ENCODE measurements around the gene CLRN2. TPM values are rescaled to one million over a fixed set of nuclear protein-coding genes. Genes with fewer than 3 reads are reported as not detected.

Gene CLRN2
- total RNA-seq, 4 donors from 2014 or later: not detected

DNA sequence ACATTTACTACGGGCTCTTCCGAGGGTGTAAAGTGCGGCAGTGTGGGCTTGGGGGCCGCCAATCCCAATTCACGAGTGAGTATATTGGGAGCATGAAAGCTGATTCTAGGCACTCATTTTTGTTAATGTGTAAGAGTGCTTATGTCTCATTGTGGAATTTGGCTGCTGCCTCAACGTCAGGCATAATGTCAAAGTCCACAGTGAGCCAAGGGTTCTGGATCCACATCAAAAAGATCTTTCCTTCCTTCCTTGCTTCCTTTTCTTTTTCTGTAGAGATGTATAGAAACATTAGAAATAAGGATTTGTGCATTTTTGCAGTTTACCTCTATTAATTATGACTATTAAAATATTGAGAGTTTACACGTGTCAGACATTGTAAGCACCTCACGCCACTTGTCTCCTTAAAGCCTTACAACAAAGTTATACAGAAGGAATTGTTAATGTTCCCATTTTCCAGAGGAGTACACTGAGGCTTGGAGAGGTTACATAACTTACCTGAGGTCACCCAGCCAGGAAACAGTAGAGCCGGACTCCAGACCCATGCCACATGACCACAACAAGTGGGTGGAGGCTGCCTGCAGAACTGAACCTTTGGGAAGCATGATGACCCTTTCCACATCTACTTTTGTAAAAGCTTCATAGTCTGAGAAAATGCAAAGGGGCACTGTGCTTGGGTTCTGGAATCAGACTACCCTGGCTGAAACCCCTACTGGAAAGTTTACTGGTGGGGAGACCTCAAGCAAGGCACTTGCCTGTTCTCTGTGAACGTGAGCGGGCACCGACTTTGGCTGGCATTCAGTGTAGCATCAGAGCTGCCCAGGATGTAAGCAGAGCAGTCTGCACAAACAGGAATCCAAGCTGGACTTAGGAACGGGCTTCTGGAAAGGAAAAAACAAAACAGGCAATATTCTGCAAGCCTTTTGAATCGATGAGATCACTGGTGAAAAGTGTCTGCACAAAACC, 761 bp downstream of the CLRN2 start:
- intact Hi-C loops (cut with DNase I; ENCODE audit: low total_unique reads): no loop called here
- DNase-seq (ENCODE audit: low spot score in 2 of 2): no peak
- H3K4me3 ChIP-seq (ENCODE audit: low read depth, poor library complexity, severe bottlenecking): no peak overlapping the region
- WGBS, 2 donors: 70 to 78% methylated on average over 14 of the region's 14 CpGs
- TF ChIP-seq, protein P1, sequence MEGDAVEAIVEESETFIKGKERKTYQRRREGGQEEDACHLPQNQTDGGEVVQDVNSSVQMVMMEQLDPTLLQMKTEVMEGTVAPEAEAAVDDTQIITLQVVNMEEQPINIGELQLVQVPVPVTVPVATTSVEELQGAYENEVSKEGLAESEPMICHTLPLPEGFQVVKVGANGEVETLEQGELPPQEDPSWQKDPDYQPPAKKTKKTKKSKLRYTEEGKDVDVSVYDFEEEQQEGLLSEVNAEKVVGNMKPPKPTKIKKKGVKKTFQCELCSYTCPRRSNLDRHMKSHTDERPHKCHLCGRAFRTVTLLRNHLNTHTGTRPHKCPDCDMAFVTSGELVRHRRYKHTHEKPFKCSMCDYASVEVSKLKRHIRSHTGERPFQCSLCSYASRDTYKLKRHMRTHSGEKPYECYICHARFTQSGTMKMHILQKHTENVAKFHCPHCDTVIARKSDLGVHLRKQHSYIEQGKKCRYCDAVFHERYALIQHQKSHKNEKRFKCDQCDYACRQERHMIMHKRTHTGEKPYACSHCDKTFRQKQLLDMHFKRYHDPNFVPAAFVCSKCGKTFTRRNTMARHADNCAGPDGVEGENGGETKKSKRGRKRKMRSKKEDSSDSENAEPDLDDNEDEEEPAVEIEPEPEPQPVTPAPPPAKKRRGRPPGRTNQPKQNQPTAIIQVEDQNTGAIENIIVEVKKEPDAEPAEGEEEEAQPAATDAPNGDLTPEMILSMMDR (IDR thresholded peaks at IDR 0.05): no peak
- no peak for TF ChIP-seq POLR2A (IDR thresholded peaks at IDR 0.05)

DNA sequence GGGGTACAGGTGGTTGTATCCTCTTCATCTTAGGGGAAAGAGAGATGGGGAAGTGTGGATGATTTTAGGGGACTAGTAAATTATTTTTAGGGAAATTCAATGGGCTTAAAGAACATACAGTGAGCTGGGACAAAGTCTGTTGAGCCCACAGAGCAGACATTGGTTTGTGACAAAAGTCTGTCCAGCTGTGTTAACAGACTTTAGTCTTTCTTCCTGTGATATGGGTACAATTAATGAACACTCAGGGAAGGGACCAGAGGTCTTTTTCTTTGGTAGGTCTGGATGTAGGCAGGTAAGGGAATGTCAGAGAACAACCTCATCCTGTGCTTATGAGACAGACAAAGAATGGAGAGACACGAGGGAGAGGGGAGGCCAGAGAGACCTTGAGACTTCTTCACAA, 2.0 kb downstream of the CLRN2 start:
- no peak for DNase-seq (ENCODE audit: low spot score in 2 of 2)
- no peak for TF ChIP-seq POLR2A (IDR thresholded peaks at IDR 0.05)
- TF ChIP-seq, protein P1 (IDR thresholded peaks at IDR 0.05): no peak
- 64 to 71% methylated on average over 1 of the region's 1 CpG for WGBS, 2 donors
- H3K4me3 ChIP-seq (ENCODE audit: low read depth, poor library complexity, severe bottlenecking): no peak overlapping the region
- intact Hi-C loops (cut with DNase I; ENCODE audit: low total_unique reads): no loop called here

DNA sequence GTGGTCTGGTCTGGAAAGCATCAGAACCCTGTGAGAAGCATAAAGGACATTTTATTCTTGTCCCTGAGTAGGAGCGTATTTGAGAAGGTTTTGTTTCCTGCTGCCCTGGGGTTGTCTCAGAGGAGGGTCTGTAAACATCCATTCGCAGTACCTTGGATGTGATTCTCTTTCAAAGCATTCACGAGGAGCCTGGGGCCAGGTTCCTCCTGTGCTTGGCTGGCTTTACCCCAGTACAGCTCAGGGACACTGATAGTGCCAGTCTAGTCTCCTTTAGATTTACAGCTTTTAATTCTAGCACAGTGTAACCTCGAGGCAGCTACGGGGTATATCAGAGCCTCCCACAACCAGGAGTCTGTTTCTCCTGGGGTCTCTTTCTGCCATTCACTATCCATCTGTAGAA, 2.7 kb downstream of the CLRN2 start:
- TF ChIP-seq POLR2A (IDR thresholded peaks at IDR 0.05): no peak
- TF ChIP-seq, protein P1 (IDR thresholded peaks at IDR 0.05): no peak
- DNase-seq (ENCODE audit: low spot score in 2 of 2): no peak
- intact Hi-C loops (cut with DNase I; ENCODE audit: low total_unique reads): no loop called here
- 28 to 46% methylated on average over 5 of the region's 5 CpGs for WGBS, 2 donors
- no peak overlapping the region for H3K4me3 ChIP-seq (ENCODE audit: low read depth, poor library complexity, severe bottlenecking)

DNA sequence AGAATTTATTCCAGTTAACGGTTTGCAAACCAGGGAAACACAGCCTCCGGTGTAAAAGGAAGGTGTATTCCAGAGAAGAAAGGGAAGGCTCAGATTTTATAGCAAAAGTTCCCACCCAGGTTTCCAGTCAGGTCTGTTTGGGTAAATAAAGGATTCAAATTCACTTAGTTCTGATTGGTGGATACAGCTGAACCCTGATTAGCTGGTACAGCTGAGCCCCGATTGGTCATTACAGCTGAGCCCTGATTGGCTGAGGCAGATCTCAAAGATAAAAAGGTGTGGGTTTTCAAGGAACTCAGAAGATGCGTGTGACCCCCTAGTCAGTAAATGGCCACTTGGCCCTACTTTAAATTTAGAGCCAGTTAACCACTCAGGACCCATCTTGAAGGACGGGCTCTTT, 6.6 kb downstream of the CLRN2 start:
- WGBS, 2 donors: 89 to 93% methylated on average over 5 of the region's 5 CpGs

DNA sequence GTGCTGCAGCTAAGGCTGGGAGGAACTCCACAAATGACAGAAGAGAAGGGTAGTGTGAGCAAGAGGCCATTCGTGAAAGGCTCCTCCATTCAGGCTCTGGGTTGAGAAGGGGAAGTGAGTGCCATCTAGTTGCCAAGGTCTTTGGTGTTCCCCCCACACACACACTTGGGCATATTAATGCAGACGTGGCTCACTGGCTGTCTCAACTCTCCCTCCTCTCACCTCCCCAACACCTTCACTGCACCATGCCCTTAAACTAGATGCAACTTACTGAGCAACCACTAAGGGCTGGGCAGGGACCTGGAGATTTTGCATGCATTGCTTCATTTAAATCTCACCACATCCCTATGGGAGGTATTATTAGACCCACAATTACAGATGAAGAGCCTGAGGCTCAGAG, 8.7 kb downstream of the CLRN2 start:
- DNase-seq (ENCODE audit: low spot score in 2 of 2): no peak
- TF ChIP-seq, protein P1 (IDR thresholded peaks at IDR 0.05): no peak
- no peak for TF ChIP-seq POLR2A (IDR thresholded peaks at IDR 0.05)
- WGBS, 2 donors: 28 to 37% methylated on average over 2 of the region's 2 CpGs
- intact Hi-C loops (cut with DNase I; ENCODE audit: low total_unique reads): no loop called here
- no peak overlapping the region for H3K4me3 ChIP-seq (ENCODE audit: low read depth, poor library complexity, severe bottlenecking)

More for the DNA sequence above, 6.6 kb downstream of the CLRN2 start:
- H3K4me3 ChIP-seq (ENCODE audit: low read depth, poor library complexity, severe bottlenecking): no peak overlapping the region
- no peak for TF ChIP-seq POLR2A (IDR thresholded peaks at IDR 0.05)
- DNase-seq (ENCODE audit: low spot score in 2 of 2): no peak
- intact Hi-C loops (cut with DNase I; ENCODE audit: low total_unique reads): no loop called here

DNA sequence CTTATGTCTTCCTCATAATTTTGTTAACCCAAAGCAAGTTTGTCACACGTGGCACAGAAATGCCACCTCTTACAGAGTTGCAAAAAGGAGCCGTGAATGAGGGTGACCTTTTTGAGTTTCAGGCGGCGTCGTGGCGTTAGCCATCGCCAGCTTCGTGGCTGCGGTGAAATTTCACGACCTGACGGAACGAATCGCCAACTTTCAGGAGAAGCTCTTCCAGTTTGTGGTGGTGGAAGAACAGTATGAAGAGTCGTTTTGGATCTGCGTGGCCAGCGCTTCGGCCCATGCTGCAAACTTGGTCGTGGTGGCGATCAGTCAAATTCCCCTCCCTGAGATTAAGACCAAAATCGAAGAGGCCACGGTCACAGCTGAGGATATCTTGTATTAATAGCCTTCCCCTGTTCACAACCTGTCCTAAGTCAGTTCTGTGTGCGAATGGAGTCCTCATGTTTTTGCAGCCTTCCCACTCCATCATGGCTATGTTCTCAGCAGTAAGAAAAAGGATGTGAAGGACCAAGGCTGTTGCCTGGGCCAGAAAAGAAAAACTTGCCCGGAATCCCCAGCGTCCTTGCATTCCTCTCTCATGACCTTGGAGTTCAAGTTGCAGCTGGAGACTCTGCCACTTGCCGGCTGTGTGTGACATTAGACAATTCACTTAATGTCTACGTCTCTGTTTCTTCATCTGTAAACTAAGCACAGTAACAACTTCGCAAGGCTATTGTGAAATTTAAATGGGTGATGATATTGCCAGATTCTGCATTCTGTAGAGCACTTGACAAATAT, 11.9 kb downstream of the CLRN2 start:
- no peak for TF ChIP-seq POLR2A (IDR thresholded peaks at IDR 0.05)
- TF ChIP-seq, protein P1 (IDR thresholded peaks at IDR 0.05): no peak
- 84 to 87% methylated on average over 27 of the region's 27 CpGs for WGBS, 2 donors
- H3K4me3 ChIP-seq (ENCODE audit: low read depth, poor library complexity, severe bottlenecking): no peak overlapping the region
- intact Hi-C loops (cut with DNase I; ENCODE audit: low total_unique reads): no loop called here
- no peak for DNase-seq (ENCODE audit: low spot score in 2 of 2)

Data from lower leg skin (tissue), 4 donors.